ENCODE data around the gene ESR1.
"Not testable (repeated sequence)": the region's sequence is repeated elsewhere in the genome, so short reads cannot be mapped to it uniquely, and the experiment has no call there.

ESR1 gene

GRCh38 chr6:152130441-152130840 lies 323.0 kb downstream of the ESR1 start:
- ATAC-seq, result no peak
- TF ChIP-seq ISL1 (CRISPR knock-in tag; IDR thresholded peaks at IDR 0.05) (no peak), TOX (CRISPR knock-in tag; IDR thresholded peaks at IDR 0.05; ENCODE audit: borderline replicate concordance) (no peak), CSDC2 (CRISPR knock-in tag; IDR thresholded peaks at IDR 0.05) (no peak), OSR1 (CRISPR knock-in tag; IDR thresholded peaks at IDR 0.05) (no peak), GLIS3 (CRISPR knock-in tag; IDR thresholded peaks at IDR 0.05) (no peak), ZFP3 (CRISPR knock-in tag; IDR thresholded peaks at IDR 0.05) (no peak), ZNF70 (CRISPR knock-in tag; IDR thresholded peaks at IDR 0.05) (no peak), CREB5 (CRISPR knock-in tag; IDR thresholded peaks at IDR 0.05; ENCODE audit: low read depth) (no peak), ZNF8 (CRISPR knock-in tag; IDR thresholded peaks at IDR 0.05) (no peak), CSRNP3 (CRISPR knock-in tag; IDR thresholded peaks at IDR 0.05) (no peak), TCF4 (CRISPR knock-in tag; IDR thresholded peaks at IDR 0.05; ENCODE audit: borderline replicate concordance) (no peak), ARNTL (CRISPR knock-in tag; IDR thresholded peaks at IDR 0.05; ENCODE audit: borderline replicate concordance, low read depth) (no peak), ZFP30 (CRISPR knock-in tag; IDR thresholded peaks at IDR 0.05) (no peak), ESRRG (CRISPR knock-in tag; IDR thresholded peaks at IDR 0.05) (no peak), BACH2 (CRISPR knock-in tag; IDR thresholded peaks at IDR 0.05; ENCODE audit: borderline replicate concordance) (no peak), PATZ1 (CRISPR knock-in tag; IDR thresholded peaks at IDR 0.05; ENCODE audit: borderline replicate concordance) (no peak)
- TF ChIP-seq, protein P1, sequence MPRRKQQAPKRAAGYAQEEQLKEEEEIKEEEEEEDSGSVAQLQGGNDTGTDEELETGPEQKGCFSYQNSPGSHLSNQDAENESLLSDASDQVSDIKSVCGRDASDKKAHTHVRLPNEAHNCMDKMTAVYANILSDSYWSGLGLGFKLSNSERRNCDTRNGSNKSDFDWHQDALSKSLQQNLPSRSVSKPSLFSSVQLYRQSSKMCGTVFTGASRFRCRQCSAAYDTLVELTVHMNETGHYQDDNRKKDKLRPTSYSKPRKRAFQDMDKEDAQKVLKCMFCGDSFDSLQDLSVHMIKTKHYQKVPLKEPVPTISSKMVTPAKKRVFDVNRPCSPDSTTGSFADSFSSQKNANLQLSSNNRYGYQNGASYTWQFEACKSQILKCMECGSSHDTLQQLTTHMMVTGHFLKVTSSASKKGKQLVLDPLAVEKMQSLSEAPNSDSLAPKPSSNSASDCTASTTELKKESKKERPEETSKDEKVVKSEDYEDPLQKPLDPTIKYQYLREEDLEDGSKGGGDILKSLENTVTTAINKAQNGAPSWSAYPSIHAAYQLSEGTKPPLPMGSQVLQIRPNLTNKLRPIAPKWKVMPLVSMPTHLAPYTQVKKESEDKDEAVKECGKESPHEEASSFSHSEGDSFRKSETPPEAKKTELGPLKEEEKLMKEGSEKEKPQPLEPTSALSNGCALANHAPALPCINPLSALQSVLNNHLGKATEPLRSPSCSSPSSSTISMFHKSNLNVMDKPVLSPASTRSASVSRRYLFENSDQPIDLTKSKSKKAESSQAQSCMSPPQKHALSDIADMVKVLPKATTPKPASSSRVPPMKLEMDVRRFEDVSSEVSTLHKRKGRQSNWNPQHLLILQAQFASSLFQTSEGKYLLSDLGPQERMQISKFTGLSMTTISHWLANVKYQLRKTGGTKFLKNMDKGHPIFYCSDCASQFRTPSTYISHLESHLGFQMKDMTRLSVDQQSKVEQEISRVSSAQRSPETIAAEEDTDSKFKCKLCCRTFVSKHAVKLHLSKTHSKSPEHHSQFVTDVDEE (CRISPR knock-in tag; IDR thresholded peaks at IDR 0.05), result no peak

DNA sequence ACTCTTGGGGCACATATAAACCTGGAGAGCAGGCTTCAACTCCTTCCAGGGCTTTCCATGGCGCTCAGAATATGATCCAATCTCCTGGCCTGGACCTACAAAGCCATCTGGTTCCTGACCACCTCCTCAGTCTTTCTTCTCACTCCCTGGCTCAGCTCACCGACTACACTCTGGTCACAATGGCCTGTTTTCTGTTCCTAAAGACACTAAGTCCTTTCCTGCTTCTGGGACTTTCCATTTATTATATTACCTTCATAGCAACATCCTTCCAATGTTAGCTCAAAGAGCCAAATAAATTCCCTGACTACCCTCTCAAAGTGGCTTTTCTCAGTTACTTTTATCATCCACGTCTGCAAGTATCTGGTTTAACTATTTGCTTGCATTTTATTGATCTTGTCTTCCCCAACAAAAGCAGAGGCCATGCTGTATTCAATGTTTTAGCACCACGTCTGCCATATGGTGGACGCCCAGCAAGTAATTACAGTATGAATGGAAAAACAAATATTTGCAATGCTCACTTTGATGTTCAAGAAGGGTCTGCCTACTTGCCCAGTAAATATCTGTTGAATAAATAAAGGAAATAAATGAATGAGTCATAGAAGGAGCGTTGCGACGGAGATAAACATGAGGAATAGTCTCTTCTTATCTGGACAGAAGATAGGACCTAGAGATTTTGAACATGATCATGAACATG lies 328.4 kb downstream of the ESR1 start:
- ATAC-seq, result no peak
- TF ChIP-seq ARNTL (CRISPR knock-in tag; IDR thresholded peaks at IDR 0.05; ENCODE audit: borderline replicate concordance, low read depth) (no peak), PPARA (CRISPR knock-in tag; IDR thresholded peaks at IDR 0.05; ENCODE audit: borderline replicate concordance) (no peak), ZNF8 (CRISPR knock-in tag; IDR thresholded peaks at IDR 0.05) (no peak), CREB5 (CRISPR knock-in tag; IDR thresholded peaks at IDR 0.05; ENCODE audit: low read depth) (no peak)

GRCh38 chr6:152136449-152136825 lies 329.0 kb downstream of the ESR1 start:
- no peak for ATAC-seq
- TF ChIP-seq PPARA (CRISPR knock-in tag; IDR thresholded peaks at IDR 0.05; ENCODE audit: borderline replicate concordance) (no peak), ZNF565 (CRISPR knock-in tag; conservative IDR thresholded peaks at IDR 0.05; ENCODE audit: low read depth) (no peak)

DNA sequence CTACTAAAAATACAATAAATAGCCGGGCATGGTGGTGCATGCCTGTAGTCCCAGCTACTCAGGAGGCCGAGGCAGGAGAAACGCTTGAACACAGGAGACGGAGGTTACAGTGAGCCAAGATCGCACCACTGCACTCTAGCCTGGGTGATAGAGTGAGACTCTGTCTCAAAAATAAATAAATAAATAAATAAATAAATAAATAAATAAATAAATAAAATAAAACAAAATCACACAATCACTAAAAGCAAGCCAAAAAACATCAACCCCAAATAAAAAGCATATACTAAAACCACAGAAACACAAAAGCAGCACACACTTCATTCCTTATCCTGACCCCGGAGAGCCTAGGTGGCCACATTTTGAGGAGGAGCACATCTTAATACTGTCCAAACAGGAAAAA lies 330.9 kb downstream of the ESR1 start:
- ATAC-seq, result not testable (repeated sequence)
